Measurements from ENCODE around the gene MYO1G. TPM values are rescaled to one million over a fixed set of nuclear protein-coding genes. Genes with fewer than 3 reads are reported as not detected.

The MYO1G gene
- total and polyA plus RNA-seq, 9 of the 15 experiments (the other 6 are each of a cell fraction or from before 2014, with no cell fraction given) = 0.03 to 0.62 (median 0.13) TPM; not detected in 1

DNA sequence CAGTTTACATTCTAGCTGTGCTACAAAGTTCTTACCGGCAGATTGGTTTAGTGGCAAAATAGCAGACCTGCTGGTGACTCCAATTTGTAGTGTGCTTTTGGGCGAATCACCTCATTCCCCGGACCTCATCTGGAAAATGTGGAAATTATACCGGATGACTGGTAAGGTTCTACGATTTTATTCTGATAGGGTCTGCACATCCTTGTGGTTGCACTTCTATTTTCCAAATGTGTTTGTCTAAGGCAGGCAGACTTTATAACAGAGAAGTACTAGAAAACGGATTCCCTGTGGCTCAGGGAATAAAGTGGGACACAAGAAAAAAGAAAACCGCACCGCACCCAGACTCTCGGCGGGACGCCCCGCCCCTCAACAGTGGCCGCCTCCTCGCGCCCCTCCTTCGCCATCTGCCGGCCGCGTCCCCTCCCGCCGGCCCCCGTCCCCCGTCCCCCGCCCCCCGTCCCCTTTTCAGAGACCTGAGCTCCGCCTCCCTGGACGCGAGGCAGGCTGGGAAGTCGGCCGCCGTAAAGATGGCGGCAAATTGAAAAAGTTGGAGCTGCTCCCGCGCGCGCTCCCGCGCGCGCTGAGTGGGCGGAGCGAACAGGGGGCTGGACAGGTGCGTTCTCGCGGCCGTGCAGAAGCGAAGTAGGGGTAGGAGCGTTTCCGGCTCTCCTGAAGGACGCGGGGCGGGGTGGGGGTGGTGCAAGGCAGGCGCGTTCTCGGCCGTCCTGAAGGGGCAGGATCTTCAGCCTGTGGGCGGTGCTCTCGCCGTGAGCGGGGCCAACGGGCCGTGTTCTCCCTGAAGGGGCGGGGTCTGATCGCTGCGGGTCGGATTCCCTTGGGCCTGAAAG lies 20.7 kb upstream of the MYO1G start (continued):
- TF ChIP-seq, protein P1, sequence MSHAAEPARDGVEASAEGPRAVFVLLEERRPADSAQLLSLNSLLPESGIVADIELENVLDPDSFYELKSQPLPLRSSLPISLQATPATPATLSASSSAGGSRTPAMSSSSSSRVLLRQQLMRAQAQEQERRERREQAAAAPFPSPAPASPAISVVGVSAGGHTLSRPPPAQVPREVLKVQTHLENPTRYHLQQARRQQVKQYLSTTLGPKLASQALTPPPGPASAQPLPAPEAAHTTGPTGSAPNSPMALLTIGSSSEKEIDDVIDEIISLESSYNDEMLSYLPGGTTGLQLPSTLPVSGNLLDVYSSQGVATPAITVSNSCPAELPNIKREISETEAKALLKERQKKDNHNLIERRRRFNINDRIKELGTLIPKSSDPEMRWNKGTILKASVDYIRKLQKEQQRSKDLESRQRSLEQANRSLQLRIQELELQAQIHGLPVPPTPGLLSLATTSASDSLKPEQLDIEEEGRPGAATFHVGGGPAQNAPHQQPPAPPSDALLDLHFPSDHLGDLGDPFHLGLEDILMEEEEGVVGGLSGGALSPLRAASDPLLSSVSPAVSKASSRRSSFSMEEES (CRISPR knock-in tag; IDR thresholded peaks at IDR 0.05) = no peak
- no peak for TF ChIP-seq NR4A1 (CRISPR knock-in tag; IDR thresholded peaks at IDR 0.05)
- no peak for TF ChIP-seq NR4A1 (tag; IDR thresholded peaks at IDR 0.05)
- peak; percentile 41; the same call in 1 of the 2 replicates for TF ChIP-seq LCOR (CRISPR knock-in tag; IDR thresholded peaks at IDR 0.05)
- peak; percentile 81 for TF ChIP-seq CCNT2 (IDR thresholded peaks at IDR 0.05; ENCODE audit: borderline replicate concordance, extremely low read depth, insufficient read length, low read depth, low read length)
- no peak for TF ChIP-seq NCOA1 (IDR thresholded peaks at IDR 0.05; ENCODE audit: low read depth)
- TF ChIP-seq JUN (IDR thresholded peaks at IDR 0.05; ENCODE audit: borderline replicate concordance, low read depth, low read length) = no peak
- TF ChIP-seq JUN (CRISPR knock-in tag; IDR thresholded peaks at IDR 0.05; ENCODE audit: borderline replicate concordance) = no peak
- TF ChIP-seq TGIF2 (CRISPR knock-in tag; IDR thresholded peaks at IDR 0.05) = no peak
- TF ChIP-seq, protein P2, sequence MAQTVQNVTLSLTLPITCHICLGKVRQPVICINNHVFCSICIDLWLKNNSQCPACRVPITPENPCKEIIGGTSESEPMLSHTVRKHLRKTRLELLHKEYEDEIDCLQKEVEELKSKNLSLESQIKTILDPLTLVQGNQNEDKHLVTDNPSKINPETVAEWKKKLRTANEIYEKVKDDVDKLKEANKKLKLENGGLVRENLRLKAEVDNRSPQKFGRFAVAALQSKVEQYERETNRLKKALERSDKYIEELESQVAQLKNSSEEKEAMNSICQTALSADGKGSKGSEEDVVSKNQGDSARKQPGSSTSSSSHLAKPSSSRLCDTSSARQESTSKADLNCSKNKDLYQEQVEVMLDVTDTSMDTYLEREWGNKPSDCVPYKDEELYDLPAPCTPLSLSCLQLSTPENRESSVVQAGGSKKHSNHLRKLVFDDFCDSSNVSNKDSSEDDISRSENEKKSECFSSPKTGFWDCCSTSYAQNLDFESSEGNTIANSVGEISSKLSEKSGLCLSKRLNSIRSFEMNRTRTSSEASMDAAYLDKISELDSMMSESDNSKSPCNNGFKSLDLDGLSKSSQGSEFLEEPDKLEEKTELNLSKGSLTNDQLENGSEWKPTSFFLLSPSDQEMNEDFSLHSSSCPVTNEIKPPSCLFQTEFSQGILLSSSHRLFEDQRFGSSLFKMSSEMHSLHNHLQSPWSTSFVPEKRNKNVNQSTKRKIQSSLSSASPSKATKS (CRISPR knock-in tag; IDR thresholded peaks at IDR 0.05) = no peak
- TF ChIP-seq SP1 (CRISPR knock-in tag; IDR thresholded peaks at IDR 0.05) = peak; percentile 86
- TF ChIP-seq SMC3 (conservative IDR thresholded peaks at IDR 0.05; ENCODE audit: insufficient read depth, low read depth, low read length) = no peak
- no peak for TF ChIP-seq RFX7 (CRISPR knock-in tag; IDR thresholded peaks at IDR 0.05)
- no peak for TF ChIP-seq RBM14 (IDR thresholded peaks at IDR 0.05; ENCODE audit: borderline replicate concordance, insufficient read depth, low read depth, low read length)
- TF ChIP-seq, protein P3, sequence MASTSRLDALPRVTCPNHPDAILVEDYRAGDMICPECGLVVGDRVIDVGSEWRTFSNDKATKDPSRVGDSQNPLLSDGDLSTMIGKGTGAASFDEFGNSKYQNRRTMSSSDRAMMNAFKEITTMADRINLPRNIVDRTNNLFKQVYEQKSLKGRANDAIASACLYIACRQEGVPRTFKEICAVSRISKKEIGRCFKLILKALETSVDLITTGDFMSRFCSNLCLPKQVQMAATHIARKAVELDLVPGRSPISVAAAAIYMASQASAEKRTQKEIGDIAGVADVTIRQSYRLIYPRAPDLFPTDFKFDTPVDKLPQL (IDR thresholded peaks at IDR 0.05; ENCODE audit: extremely low read depth, insufficient read length) = no peak
- no peak for TF ChIP-seq SMAD1 (IDR thresholded peaks at IDR 0.05; ENCODE audit: low read depth, low read length, partially characterized antibody)
- TF ChIP-seq, protein P4, sequence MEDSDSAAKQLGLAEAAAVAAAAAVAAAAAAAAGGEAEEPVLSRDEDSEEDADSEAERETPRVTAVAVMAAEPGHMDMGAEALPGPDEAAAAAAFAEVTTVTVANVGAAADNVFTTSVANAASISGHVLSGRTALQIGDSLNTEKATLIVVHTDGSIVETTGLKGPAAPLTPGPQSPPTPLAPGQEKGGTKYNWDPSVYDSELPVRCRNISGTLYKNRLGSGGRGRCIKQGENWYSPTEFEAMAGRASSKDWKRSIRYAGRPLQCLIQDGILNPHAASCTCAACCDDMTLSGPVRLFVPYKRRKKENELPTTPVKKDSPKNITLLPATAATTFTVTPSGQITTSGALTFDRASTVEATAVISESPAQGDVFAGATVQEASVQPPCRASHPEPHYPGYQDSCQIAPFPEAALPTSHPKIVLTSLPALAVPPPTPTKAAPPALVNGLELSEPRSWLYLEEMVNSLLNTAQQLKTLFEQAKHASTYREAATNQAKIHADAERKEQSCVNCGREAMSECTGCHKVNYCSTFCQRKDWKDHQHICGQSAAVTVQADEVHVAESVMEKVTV (CRISPR knock-in tag; IDR thresholded peaks at IDR 0.05) = no peak
- TF ChIP-seq EGR1 (conservative IDR thresholded peaks at IDR 0.05) = peak; percentile 71
- TF ChIP-seq HOXB6 (CRISPR knock-in tag; IDR thresholded peaks at IDR 0.05; ENCODE audit: borderline replicate concordance) = no peak
- no peak for TF ChIP-seq PRPF4 (IDR thresholded peaks at IDR 0.05; ENCODE audit: insufficient read depth, low read depth, low read length, poor library complexity, severe bottlenecking)
- no peak for TF ChIP-seq PRMT5 (CRISPR knock-in tag; IDR thresholded peaks at IDR 0.05)
- no peak for TF ChIP-seq PCBP1 (IDR thresholded peaks at IDR 0.05; ENCODE audit: low read depth, low read length, poor library complexity, severe bottlenecking)
